ENCODE measurements around the gene ANXA7.
"Not testable (repeated sequence)": the region's sequence is repeated elsewhere in the genome, so short reads cannot be mapped to it uniquely, and the experiment has no call there.

The ANXA7 gene

GRCh38 chr10:73408061-73408460 is 5.8 kb downstream of the ANXA7 start:
- H3K4me3 ChIP-seq (ENCODE audit: extremely low read depth, insufficient read depth, low read length, poor library complexity, severe bottlenecking) = no peak overlapping the region
- H3K27ac ChIP-seq (ENCODE audit: low read depth, low read length, severe bottlenecking) = no peak overlapping the region
- peaks cover 3% of the 10 kb centered on the region for H3K4me1 ChIP-seq (ENCODE audit: control insufficient read depth, insufficient read depth, low read length, poor library complexity, severe bottlenecking)
- H3K9me3 ChIP-seq (ENCODE audit: control insufficient read depth, low read length) = no peaks in the 10 kb centered on the region
- H3K36me3 ChIP-seq (ENCODE audit: control insufficient read depth, insufficient read depth, low read length) = peaks cover 4% of the 10 kb centered on the region
- 91 to 93% methylated on average over 4 of the region's 5 CpGs for WGBS, 2 experiments (ENCODE audit: insufficient coverage in 2 of 2)

- Histone ChIP-seq H3K9me3 (ENCODE audit: control insufficient read depth, low read length) (no peaks in the 10 kb centered on the region), H3K27ac (ENCODE audit: low read depth, low read length, severe bottlenecking) (no peak overlapping the region), H3K36me3 (ENCODE audit: control insufficient read depth, insufficient read depth, low read length) (peaks cover 4% of the 10 kb centered on the region), H3K4me1 (ENCODE audit: control insufficient read depth, insufficient read depth, low read length, poor library complexity, severe bottlenecking) (peaks cover 3% of the 10 kb centered on the region), H3K4me3 (ENCODE audit: extremely low read depth, insufficient read depth, low read length, poor library complexity, severe bottlenecking) (no peak overlapping the region)
- WGBS, 2 experiments (ENCODE audit: insufficient coverage in 2 of 2) = no CpG with 5 or more reads among the region's 1 CpG
These were observed 6.4 kb downstream of the ANXA7 start for GRCh38 chr10:73407495-73407894.

GRCh38 chr10:73406846-73407245 is 7.0 kb downstream of the ANXA7 start:
- no peaks in the 10 kb centered on the region for H3K9me3 ChIP-seq (ENCODE audit: control insufficient read depth, low read length)
- WGBS, 2 experiments (ENCODE audit: insufficient coverage in 2 of 2) = 94 to 96% methylated on average over 4 to 5 of the region's 5 CpGs
- H3K27ac ChIP-seq (ENCODE audit: low read depth, low read length, severe bottlenecking) = no peak overlapping the region
- no peak overlapping the region for H3K4me3 ChIP-seq (ENCODE audit: extremely low read depth, insufficient read depth, low read length, poor library complexity, severe bottlenecking)
- peaks cover 4% of the 10 kb centered on the region for H3K36me3 ChIP-seq (ENCODE audit: control insufficient read depth, insufficient read depth, low read length)
- H3K4me1 ChIP-seq (ENCODE audit: control insufficient read depth, insufficient read depth, low read length, poor library complexity, severe bottlenecking) = no peaks in the 10 kb centered on the region

GRCh38 chr10:73405556-73405955 is 8.3 kb downstream of the ANXA7 start:
- Histone ChIP-seq H3K4me1 (ENCODE audit: control insufficient read depth, insufficient read depth, low read length, poor library complexity, severe bottlenecking) (no peaks in the 10 kb centered on the region), H3K36me3 (ENCODE audit: control insufficient read depth, insufficient read depth, low read length) (peaks cover 4% of the 10 kb centered on the region), H3K9me3 (ENCODE audit: control insufficient read depth, low read length) (no peaks in the 10 kb centered on the region), H3K27ac (ENCODE audit: low read depth, low read length, severe bottlenecking) (no peak overlapping the region), H3K4me3 (ENCODE audit: extremely low read depth, insufficient read depth, low read length, poor library complexity, severe bottlenecking) (no peak overlapping the region)
- 100% methylated on average over 2 of the region's 3 CpGs; no CpG with 5 or more reads in 1 of the 2 experiments for WGBS, 2 experiments (ENCODE audit: insufficient coverage in 2 of 2)

GRCh38 chr10:73404690-73405089 is 9.2 kb downstream of the ANXA7 start:
- Histone ChIP-seq H3K9me3 (ENCODE audit: control insufficient read depth, low read length) (no peaks in the 10 kb centered on the region), H3K4me3 (ENCODE audit: extremely low read depth, insufficient read depth, low read length, poor library complexity, severe bottlenecking) (no peak overlapping the region), H3K36me3 (ENCODE audit: control insufficient read depth, insufficient read depth, low read length) (peaks cover 4% of the 10 kb centered on the region), H3K27ac (ENCODE audit: low read depth, low read length, severe bottlenecking) (no peak overlapping the region), H3K4me1 (ENCODE audit: control insufficient read depth, insufficient read depth, low read length, poor library complexity, severe bottlenecking) (no peaks in the 10 kb centered on the region)
- 89 to 91% methylated on average over 4 to 5 of the region's 9 CpGs for WGBS, 2 experiments (ENCODE audit: insufficient coverage in 2 of 2)

GRCh38 chr10:73401636-73402035 is 12.2 kb downstream of the ANXA7 start:
- H3K9me3 ChIP-seq (ENCODE audit: control insufficient read depth, low read length) = no peaks in the 10 kb centered on the region
- H3K4me1 ChIP-seq (ENCODE audit: control insufficient read depth, insufficient read depth, low read length, poor library complexity, severe bottlenecking) = no peaks in the 10 kb centered on the region
- peaks cover 22% of the 10 kb centered on the region for H3K36me3 ChIP-seq (ENCODE audit: control insufficient read depth, insufficient read depth, low read length)
- no peak overlapping the region for H3K27ac ChIP-seq (ENCODE audit: low read depth, low read length, severe bottlenecking)
- 92 to 100% methylated on average over 2 to 6 of the region's 6 CpGs for WGBS, 2 experiments (ENCODE audit: insufficient coverage in 2 of 2)
- H3K4me3 ChIP-seq (ENCODE audit: extremely low read depth, insufficient read depth, low read length, poor library complexity, severe bottlenecking) = no peak overlapping the region

GRCh38 chr10:73399063-73399462 is 14.8 kb downstream of the ANXA7 start:
- H3K4me1 ChIP-seq (ENCODE audit: control insufficient read depth, insufficient read depth, low read length, poor library complexity, severe bottlenecking) = no peaks in the 10 kb centered on the region
- no peak overlapping the region for H3K4me3 ChIP-seq (ENCODE audit: extremely low read depth, insufficient read depth, low read length, poor library complexity, severe bottlenecking)
- no peak overlapping the region for H3K27ac ChIP-seq (ENCODE audit: low read depth, low read length, severe bottlenecking)
- H3K36me3 ChIP-seq (ENCODE audit: control insufficient read depth, insufficient read depth, low read length) = peaks cover 39% of the 10 kb centered on the region
- no CpG with 5 or more reads among the region's 4 CpGs for WGBS, 2 experiments (ENCODE audit: insufficient coverage in 2 of 2)
- H3K9me3 ChIP-seq (ENCODE audit: control insufficient read depth, low read length) = no peaks in the 10 kb centered on the region

GRCh38 chr10:73398024-73398423 is 15.8 kb downstream of the ANXA7 start:
- no peaks in the 10 kb centered on the region for H3K9me3 ChIP-seq (ENCODE audit: control insufficient read depth, low read length)
- H3K4me1 ChIP-seq (ENCODE audit: control insufficient read depth, insufficient read depth, low read length, poor library complexity, severe bottlenecking) = no peaks in the 10 kb centered on the region
- no peak overlapping the region for H3K27ac ChIP-seq (ENCODE audit: low read depth, low read length, severe bottlenecking)
- H3K36me3 ChIP-seq (ENCODE audit: control insufficient read depth, insufficient read depth, low read length) = peaks cover 39% of the 10 kb centered on the region
- 90 to 100% methylated on average over 2 of the region's 6 CpGs for WGBS, 2 experiments (ENCODE audit: insufficient coverage in 2 of 2)
- no peak overlapping the region for H3K4me3 ChIP-seq (ENCODE audit: extremely low read depth, insufficient read depth, low read length, poor library complexity, severe bottlenecking)

- not testable (repeated sequence) for H3K27ac ChIP-seq (ENCODE audit: low read depth, low read length, severe bottlenecking)
- peaks cover 56% of the 10 kb centered on the region for H3K36me3 ChIP-seq (ENCODE audit: control insufficient read depth, insufficient read depth, low read length)
- 100% methylated on average over 2 of the region's 4 CpGs for WGBS, 2 experiments (ENCODE audit: insufficient coverage in 2 of 2)
These were observed 19.5 kb downstream of the ANXA7 start for GRCh38 chr10:73394325-73394724.

GRCh38 chr10:73388228-73388627 is 25.6 kb downstream of the ANXA7 start:
- no peaks in the 10 kb centered on the region for H3K9me3 ChIP-seq (ENCODE audit: control insufficient read depth, low read length)
- 95% methylated on average over 3 of the region's 4 CpGs; no CpG with 5 or more reads in 1 of the 2 experiments for WGBS, 2 experiments (ENCODE audit: insufficient coverage in 2 of 2)
- H3K4me1 ChIP-seq (ENCODE audit: control insufficient read depth, insufficient read depth, low read length, poor library complexity, severe bottlenecking) = no peaks in the 10 kb centered on the region
- H3K4me3 ChIP-seq (ENCODE audit: extremely low read depth, insufficient read depth, low read length, poor library complexity, severe bottlenecking) = no peak overlapping the region
- peaks cover 64% of the 10 kb centered on the region for H3K36me3 ChIP-seq (ENCODE audit: control insufficient read depth, insufficient read depth, low read length)
- no peak overlapping the region for H3K27ac ChIP-seq (ENCODE audit: low read depth, low read length, severe bottlenecking)

More at GRCh38 chr10:73394325-73394724, 19.5 kb downstream of the ANXA7 start:
- not testable (repeated sequence) for H3K9me3 ChIP-seq (ENCODE audit: control insufficient read depth, low read length); H3K4me3 ChIP-seq (ENCODE audit: extremely low read depth, insufficient read depth, low read length, poor library complexity, severe bottlenecking); H3K4me1 ChIP-seq (ENCODE audit: control insufficient read depth, insufficient read depth, low read length, poor library complexity, severe bottlenecking)

- no peak overlapping the region for H3K4me3 ChIP-seq (ENCODE audit: extremely low read depth, insufficient read depth, low read length, poor library complexity, severe bottlenecking)
- no peaks in the 10 kb centered on the region for H3K9me3 ChIP-seq (ENCODE audit: control insufficient read depth, low read length)
- no peak overlapping the region for H3K27ac ChIP-seq (ENCODE audit: low read depth, low read length, severe bottlenecking)
- peaks cover 74% of the 10 kb centered on the region for H3K36me3 ChIP-seq (ENCODE audit: control insufficient read depth, insufficient read depth, low read length)
- H3K4me1 ChIP-seq (ENCODE audit: control insufficient read depth, insufficient read depth, low read length, poor library complexity, severe bottlenecking) = no peaks in the 10 kb centered on the region
- WGBS, 2 experiments (ENCODE audit: insufficient coverage in 2 of 2) = 96 to 99% methylated on average over 7 of the region's 7 CpGs
These were observed 27.3 kb downstream of the ANXA7 start for GRCh38 chr10:73386583-73386982.
